Measurements from ENCODE around the gene ATP13A3.

DNA sequence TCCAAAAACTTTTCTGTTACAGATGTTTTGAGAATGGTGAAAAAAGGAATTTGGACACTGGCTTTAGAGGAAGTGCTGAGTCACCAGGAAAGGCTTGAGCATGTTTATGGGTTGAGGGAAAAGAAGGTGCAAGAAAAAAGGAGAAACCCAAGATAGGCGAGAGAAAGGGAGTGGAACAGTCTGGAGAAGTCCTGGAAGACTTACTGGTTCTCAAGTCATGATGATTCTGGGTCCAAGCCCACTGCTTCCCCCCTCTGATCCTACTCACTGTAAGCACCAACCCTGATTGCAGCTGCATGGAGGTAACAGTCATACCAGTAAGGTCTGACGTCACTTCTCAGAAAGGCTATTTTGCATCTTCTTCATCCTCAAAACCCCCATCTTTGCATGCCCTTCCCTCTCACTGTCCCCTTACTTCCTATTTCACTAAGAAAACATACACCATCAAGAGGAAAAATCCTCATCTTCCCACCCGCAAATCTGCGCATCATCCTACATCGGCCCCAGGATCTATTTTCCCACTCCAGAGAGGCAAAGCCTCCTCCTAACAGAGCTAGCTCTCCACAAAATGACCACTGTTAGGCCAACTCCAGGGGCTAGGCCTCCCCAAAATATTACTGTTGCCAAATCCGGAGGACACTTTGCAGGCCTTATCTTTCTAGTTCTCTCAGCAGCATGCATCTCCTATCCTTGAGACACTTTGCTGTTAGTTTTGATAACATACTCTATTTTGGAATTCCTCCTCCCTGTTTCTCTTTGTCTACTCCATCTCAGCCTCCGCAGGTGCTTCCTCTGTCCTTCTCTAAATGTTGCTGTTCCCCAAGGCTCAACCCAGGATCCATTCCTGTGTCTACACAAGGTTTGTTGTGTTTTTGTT is 3.2 kb upstream of the ATP13A3 start:
- TF ChIP-seq, protein P1, sequence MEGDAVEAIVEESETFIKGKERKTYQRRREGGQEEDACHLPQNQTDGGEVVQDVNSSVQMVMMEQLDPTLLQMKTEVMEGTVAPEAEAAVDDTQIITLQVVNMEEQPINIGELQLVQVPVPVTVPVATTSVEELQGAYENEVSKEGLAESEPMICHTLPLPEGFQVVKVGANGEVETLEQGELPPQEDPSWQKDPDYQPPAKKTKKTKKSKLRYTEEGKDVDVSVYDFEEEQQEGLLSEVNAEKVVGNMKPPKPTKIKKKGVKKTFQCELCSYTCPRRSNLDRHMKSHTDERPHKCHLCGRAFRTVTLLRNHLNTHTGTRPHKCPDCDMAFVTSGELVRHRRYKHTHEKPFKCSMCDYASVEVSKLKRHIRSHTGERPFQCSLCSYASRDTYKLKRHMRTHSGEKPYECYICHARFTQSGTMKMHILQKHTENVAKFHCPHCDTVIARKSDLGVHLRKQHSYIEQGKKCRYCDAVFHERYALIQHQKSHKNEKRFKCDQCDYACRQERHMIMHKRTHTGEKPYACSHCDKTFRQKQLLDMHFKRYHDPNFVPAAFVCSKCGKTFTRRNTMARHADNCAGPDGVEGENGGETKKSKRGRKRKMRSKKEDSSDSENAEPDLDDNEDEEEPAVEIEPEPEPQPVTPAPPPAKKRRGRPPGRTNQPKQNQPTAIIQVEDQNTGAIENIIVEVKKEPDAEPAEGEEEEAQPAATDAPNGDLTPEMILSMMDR (IDR thresholded peaks at IDR 0.05), result no peak
- no peak for TF ChIP-seq POLR2A (IDR thresholded peaks at IDR 0.05)

All from heart left ventricle (tissue), 13 donors.